HPDE6-E6E7 (cell line): ENCODE measurements around the gene PYCARD.
"Not testable (repeated sequence)": the region's sequence is repeated elsewhere in the genome, so short reads cannot be mapped to it uniquely, and the experiment has no call there.

Experiments
- DNase-seq: peaks from one replicate; pipeline ENCODE4 v3.0.0; 2011; ENCODE audit warnings: missing footprints; ENCODE audit errors: extremely low spot score

Gene PYCARD

DNA sequence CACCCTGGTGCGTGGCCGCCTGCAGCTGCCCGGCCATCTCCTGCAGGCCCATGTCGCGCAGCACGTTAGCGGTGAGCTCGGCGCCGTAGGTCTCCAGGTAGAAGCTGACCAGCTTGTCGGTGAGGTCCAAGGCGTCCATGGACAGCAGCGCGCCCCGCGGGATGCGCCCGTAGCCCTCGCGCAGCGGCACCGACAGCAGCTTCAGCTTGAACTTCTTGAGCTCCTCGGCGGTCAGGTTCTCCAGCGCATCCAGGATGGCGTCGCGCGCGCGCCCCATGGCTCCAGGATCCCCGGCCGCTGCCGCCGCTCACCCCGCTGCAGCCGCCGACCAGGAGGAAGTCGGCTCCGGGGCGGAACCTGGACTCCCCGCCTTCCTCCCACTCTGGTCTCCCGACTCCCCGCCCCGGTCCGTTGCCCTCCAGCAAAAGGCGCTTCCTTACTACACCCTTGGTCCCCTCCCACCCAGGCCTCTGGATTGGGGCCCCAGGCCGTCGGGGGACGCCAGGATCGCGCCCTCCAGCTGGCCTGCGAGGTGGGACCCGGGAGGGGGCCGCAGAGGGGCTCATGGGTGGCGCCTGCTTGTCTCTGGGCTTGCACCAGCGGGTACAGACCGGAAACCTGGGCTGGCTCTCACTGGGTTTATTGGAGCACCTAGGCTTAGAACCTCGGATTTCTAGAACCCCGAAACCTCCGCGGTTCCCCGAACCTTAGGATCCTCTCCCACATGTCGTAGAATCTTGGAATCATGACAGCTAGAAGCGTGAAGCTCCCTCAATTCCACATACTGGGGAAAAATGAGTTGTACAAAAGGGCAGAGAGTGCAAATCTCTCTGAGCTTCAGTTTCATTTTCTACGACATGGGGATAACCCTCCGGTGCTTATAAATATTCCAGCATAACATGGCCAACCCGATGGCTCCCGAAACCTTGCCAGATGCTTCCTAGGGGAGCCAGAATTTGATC, at the start of gene PYCARD:
PYCARD (minus strand) TSS at position 347 of the 962 bp plus-strand sequence; CDS start at position 277, 70 bp downstream.
- DNase-seq: peak; percentile 54

DNA sequence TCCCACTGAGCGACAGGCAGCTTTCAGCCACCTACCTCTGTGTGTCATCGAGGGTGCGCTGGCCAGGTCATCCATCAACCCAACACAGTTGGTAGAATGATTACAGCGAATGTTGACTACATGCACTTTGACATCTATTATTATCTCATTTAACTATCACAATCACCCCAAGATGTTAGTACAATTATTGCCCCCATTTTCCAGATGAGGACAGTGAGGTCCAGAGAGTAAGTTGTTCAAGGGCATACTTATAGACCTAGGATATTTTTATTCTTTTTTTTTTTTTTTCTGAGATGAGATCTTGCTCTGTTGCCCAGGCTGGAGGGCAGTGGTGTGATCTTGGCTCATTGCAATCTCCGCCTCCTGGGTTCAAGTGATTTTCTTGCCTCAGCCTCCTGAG, 48.9 kb upstream of the PYCARD start:
- no peak for DNase-seq

DNA sequence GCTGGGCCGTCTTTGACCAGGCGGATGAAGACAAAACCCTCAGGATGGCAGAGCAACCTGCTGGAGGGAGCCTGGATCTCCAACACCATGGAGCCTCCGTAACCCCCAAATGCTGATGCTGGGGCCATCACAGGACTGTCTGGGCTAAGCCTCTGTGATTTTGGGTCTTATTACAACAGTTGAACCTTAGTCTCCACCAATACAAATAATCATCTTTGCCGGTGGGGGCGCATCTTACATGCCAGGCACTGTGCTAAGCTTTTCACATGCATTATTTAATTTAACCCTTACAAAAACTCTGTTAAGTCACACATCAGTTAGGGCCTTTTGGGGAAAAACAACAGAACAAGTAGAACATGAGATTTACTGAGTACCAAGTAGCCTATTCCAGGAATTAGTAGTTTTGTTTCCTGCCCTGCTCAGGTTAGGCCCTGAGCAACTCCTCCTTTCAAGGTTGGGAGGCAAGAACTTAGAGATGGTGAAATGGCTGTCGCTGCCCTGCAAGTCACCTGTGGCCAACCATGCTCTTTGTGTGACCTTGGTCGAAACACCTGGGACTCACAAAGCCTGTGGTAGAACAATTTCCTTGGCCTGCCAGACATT, 48.3 kb upstream of the PYCARD start:
- DNase-seq: no peak

DNA sequence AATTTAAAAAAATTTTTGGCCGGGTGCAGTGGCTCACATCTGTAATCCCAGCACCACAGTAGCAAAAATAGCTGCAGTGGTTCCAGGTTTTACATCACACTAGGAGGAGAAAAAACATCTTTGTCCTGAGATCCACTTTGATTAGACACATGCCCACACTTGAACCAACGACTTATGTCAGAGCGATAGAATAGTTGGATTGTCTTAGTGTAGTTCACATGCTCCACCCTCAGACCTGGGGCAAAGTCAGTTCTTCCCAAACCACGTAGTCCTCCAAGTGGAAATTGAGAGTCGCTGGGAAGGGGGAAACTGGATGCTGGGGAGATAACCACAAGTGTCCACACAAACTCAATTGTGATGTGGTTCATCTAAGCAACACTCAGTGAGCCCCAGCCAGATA, 45.8 kb upstream of the PYCARD start:
- no peak for DNase-seq

DNA sequence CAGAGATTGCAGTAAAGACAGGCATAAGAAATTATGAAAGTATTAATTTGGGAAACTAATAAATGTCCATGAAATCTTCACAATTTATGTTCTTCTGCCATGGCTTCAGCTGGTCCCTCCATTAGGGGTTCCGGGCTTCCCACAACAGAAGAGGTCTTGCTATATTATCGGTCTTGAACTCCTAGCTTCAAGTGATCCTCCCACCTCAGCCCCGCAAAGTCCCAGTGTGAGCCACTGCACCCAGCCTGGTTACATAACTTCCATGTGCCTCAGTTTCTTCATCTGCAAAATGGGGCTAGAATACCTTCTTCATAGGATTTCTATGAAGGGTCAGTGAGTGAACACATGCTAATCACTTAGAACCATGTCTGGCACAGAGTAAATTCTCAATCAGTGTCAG, 43.7 kb upstream of the PYCARD start:
- DNase-seq: no peak

DNA sequence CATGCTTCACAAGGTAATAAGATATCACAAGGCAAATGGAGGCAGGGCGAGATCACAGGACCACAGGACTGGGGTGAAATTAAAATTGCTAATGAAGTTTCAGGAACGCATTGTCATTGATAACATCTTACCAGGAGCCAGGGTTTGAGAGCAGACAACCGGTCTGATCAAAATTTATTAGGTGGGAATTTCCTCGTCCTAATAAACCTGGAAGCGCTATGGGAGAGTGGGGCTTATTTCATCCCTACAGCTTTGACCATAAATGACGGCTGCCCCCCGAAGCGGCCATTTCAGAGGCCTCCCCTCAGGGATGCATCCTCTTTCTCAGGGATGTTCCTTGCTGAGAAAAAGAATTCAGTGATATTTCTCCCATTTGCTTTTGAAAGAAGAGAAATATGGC, 43.0 kb upstream of the PYCARD start:
- DNase-seq: not testable (repeated sequence)

DNA sequence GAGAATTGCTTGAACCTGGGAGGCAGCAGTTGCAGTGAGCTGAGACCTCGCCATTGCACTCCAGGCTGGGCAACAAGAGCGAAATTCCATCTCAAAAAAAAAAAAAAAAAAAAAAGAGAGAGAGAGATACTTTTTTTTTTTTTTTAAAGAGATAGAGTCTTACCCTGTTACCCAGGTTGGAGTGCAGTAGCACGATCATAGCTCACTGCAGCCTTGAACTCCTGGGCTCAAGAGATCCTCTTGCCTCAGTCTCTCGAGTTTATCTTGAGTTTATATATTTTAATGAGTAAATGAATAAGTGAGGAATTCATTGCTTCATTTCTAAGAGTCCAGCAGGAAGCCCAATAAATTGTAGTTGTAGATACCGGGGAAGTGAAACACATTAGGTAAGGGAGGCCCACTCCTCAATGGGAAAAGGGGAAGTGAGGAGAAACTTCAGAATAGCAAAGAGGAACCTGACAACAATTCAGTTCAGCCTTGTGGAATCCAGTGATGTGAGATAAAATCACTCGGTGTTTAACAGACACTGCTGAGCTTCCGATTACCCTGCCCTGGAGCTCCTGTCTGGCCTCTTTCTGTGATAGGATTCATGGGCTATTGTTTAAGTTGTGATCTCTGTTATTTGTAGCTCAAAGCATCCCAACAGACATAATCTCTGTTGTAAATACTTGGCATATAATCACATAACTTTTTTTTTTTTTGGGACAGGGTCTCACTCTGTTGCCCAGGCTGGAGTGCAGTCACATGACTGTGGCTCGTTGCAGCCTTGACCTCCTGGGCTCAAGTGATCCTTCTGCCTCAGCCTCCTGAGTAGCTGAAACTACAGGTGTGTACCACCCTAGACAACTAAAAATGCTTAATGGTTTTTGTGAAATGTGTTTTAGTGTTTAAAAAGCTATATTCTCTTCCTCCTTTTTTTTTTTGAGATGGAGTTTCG, 41.4 kb upstream of the PYCARD start:
- no peak for DNase-seq

DNA sequence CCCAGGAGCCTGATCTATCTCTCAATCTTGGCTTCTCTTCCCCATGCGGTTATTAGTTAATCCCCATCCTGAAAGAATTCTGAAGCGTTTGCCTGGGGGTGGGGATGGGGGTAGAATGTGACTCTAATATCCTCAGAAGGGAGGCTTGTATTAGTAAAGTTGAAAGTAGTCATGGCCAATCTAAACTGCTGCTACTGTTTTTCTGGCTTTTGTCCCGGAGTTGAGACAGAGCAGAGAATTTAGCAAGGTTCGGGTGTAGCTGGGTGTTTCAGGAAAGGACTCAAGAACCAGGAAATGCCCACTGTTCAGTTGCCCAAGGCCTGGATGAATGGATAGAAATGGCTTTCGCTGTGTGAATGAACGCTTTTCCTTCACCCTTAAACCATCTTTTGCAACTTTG, 39.6 kb upstream of the PYCARD start:
- DNase-seq: no peak

DNA sequence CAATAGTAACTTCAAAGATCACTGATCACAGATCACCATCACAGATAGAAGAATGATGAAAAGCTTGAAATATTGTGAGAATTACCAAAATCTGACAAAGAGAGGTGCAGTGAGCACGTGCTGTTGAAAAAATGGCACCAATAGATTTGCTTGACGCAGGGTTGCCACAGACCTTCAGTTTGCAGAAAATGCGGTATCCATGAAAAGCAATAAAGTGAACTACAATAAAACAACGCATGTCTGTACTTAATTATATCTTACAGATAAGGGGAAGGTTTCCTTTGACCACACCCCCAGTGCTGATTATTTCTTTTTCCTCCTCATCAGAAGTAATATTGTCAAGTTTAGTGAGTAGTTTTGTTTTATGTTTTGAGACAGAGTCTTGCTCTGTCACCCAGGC, 35.5 kb upstream of the PYCARD start:
- no peak for DNase-seq

DNA sequence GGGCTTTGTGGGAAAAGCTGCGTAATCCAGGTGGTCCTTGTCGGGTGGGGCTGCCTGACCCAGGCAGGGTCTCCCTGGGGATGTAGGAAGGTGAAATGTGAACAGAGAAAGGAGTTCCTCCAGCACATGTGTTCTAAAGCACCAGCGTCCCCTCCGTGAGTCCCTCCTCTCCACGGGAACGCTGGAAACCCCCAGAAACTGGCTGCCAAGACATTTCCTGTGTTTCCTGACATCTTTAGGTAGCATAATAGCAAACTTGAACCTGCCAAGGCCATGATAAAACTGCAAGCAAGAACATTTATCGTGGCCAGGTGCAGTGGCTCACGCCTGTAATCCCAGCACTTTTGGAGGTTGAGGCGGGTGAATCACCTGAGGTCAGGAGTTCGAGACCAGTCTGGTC, 26.9 kb upstream of the PYCARD start:
- DNase-seq: no peak

DNA sequence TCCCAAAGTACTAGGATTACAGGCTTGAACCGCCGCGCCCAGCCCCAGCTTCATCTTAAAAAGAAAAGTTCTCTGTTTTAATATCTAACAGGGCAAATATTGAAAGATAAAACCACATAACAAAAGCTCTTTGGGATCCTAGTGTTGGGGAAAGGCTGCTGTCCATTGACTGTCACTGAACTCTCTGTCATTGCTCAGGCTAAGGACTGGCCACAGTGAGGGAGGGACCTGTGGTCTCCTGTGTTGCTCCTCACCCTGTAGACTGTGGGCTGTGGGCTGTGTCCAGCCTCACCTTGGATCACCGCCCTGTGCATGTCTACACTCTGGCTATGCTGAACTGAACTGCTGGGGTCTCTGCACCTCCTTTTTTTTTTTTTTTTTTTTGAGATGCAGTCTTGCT, 25.6 kb upstream of the PYCARD start:
- no peak for DNase-seq

DNA sequence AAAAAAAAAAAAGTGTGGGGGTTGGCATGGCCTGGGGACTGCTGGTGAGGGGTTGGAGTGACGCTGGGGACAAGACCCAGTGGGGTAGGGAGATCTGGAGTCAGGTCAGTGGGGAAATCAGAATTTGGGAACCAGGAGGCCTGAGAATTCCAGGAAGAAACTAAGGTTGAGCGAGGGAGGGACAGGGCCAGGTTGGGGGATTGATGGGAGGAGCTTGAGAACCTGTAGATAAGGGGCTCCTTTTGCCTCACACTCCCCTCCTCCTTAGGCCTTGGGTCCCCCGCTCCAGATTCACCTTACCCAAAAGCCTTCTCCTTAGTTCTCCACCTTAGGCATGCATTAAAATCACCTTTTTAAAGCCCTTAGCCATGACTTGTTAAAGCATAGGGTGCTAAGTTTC, 22.6 kb upstream of the PYCARD start:
- no peak for DNase-seq

DNA sequence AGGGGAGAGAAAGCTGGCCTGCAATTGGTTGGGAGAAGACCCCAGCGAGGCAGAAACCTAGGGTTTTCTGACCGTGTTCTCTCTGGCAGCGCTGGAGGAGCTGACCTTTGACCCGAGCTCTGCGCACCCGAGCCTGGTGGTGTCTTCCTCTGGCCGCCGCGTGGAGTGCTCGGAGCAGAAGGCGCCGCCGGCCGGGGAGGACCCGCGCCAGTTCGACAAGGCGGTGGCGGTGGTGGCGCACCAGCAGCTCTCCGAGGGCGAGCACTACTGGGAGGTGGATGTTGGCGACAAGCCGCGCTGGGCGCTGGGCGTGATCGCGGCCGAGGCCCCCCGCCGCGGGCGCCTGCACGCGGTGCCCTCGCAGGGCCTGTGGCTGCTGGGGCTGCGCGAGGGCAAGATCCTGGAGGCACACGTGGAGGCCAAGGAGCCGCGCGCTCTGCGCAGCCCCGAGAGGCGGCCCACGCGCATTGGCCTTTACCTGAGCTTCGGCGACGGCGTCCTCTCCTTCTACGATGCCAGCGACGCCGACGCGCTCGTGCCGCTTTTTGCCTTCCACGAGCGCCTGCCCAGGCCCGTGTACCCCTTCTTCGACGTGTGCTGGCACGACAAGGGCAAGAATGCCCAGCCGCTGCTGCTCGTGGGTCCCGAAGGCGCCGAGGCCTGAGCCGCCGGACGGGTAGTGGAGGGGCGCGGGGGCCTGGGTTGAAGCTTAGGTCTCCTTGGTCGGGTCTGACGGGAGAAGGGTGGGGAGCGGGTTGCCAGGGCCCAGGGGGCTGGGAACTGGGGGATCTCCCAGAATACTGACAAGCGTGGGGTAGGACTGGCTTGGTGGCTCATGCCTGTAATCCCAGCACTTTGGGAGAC, 21.8 kb upstream of the PYCARD start:
- DNase-seq: no peak

DNA sequence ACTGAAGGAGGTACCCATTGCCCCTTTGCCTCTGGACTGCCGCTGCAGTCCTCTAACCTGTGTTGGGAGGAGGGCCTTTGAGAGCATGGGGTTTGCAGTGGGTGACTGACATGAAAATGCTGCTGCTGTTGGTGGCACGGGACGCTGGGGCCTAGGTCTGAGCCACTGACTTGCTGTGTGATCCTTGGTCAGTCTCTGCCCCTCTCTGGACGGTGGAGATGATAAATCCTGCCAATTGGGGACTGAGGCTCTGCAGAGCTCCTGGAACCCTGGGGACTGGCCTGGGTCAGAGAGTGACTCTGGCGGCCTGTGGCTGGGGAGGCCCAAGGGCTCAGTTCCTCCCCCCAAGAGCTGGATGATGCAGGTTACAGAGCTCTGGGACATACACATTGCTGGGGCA, 20.5 kb upstream of the PYCARD start:
- DNase-seq: no peak

DNA sequence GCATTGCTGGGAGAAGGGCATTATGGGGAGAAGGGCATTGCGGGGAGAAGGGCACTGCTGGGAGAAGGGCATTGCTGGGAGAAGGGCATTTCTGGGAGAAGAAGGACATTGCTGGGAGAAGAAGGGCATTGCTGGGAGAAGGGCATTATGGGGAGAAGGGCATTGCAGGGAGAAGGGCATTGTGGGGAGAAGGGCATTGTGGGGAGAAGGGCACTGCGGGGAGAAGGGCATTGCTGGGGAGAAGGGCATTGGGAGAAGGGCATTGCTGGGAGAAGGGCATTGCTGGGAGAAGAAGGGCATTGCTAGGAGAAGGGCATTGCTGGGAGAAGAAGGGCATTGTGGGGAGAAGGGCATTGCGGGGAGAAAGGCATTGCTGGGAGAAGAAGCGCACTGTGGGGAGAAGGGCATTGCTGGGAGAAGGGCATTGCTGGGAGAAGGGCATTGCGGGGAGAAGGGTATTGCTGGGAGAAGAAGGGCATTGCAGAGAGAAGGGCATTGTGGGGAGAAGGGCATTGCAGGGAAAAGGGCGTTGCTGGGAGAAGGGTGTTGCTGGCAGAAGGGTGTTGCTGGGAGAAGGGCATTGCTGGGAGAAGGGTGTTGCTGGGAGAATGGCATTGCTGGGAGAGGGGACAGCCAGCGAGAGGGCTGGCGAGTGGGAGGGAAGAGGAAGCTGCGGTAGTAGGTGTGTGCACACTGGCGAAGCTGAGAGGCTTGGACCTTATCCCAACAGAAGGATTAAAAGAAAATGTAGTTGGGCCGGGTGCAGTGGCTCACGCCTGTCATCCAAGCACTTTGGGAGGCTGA, 19.0 kb upstream of the PYCARD start:
- DNase-seq: no peak

DNA sequence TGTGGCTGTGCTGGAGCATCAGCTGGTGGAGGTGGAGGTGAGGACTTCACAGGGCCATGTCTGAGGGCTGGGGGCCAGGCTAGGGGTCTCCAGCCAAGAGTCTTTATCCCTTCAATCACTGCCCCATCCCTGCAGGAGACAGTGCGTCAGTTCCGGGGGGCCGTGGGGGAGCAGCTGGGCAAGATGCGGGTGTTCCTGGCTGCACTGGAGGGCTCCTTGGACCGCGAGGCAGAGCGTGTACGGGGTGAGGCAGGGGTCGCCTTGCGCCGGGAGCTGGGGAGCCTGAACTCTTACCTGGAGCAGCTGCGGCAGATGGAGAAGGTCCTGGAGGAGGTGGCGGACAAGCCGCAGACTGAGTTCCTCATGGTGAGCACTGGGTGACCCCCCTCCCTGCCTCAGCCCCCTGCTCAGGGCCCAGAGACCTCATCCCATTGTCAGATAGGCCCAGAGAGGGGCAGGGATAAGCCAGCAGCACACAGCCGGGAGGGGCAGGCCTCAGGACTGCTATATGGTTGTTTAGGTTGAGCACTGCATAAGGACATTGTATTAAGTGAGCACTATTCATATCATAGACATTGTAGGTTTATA, 16.7 kb upstream of the PYCARD start:
- no peak for DNase-seq

DNA sequence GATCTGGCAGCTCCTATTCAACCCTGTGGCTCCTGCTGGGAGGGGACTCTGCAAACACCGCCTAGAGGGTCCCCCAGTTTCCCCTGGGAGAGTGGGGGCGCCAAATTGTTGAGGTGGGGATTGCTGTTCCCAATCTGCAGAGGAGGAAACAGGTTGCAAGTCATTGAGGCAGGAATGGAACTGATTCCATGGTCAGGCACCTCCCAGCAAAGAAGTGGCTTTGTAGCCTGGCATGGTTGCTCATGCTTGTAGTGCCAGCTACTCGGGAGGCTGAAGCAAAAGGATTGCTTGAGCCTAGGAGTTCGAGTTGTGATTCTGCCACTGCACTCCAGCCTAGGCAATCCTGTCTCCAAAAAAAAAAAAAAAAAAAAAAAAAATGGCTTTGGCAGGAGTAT, 14.6 kb upstream of the PYCARD start:
- no peak for DNase-seq

DNA sequence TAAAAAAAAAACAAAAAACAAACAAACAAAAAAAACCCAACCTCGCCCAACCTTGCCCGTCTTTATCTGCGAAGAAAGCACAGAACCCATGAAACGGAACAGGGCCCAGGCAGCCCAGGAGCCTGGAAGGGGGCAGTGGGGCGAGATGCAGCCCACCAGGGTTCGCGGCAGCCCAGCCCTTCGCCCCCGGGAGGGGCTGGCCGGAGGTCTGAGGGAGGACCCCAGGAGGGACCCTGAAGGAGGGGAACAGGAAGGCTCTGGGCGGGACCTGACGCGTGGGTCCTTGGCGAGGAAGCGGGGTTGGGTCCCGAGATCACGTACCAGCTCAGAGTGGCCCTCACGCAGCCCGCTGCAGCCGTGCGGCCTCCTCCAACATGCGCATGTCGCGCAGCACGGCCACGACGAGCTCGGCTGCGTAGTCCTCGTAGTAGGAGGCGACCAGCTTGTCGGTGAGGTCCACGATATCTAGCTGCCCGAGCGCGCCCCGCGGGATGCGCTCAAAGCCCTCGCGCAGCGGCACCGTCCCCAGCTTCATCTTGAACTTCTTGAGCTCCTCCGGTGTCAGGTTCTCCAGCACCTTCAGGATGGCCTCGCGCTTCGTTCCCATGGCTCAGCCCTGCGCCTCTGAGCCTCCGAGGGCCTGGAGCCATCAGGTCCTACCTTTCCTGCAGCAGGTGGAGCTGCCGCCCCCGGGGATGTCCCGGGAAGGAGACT, 14.0 kb upstream of the PYCARD start, which contains the start of gene PYDC1:
PYDC1 (minus strand) TSS at position 714 of the 714 bp plus-strand sequence; CDS start at position 607, 107 bp downstream.
- DNase-seq: no peak
